ENCODE measurements around the gene PDS5A.

- TF ChIP-seq CTCF (IDR thresholded peaks at IDR 0.05; ENCODE audit: low read depth, low read length, poor library complexity, severe bottlenecking) (peak; percentile 77), EZH2phosphoT487 (IDR thresholded peaks at IDR 0.05; ENCODE audit: borderline replicate concordance, low read length) (no peak)
These were observed 1.4 kb downstream of the PDS5A start for GRCh38 chr4:39976141-39976944.
